GM04503 (cell line): ENCODE results near the gene SVBP.

ENCODE experiments used
- DNase-seq: peaks from one replicate; pipeline ENCODE4 v3.0.0-alpha.2; 2012; ENCODE audit warnings: low read depth

Gene SVBP

DNA sequence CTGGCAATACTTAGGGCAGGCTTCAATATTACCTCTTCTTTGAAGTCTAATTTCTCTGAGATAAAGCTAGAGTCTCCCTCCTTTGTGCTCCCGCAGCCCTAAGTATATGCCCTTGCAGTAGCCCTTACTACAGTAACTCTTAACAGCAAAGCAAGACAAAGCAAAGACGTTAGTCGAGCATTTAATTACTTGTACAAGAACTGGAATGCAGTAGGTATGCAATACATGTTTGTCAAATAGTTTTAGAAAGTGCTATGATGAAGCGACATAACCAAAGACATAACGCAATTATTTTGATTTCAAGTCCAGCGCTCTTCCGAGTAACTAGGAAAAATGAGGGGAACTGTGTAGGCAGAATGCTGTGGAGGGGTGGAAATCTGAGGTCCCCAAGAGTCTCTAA lies 51.9 kb downstream of the SVBP start:
- no peak for DNase-seq

DNA sequence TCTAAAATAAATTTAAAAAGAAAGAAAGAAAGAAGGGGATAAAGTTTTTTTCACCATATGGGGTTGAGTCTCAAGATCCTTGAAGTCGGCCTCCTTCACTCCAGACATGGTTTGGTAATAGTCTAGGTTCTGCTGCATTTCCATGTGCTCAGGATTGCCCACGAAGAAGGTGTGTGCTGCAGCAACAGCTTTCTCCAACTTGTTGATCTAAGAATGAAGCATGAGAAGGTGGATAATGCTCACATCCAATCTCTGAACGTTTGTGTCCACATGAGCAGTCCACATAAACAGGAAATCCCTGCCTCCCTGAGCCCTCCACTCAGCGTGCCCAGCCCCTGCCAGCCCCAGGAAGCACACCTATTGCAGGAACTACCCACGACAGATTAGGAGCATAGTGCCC lies 54.9 kb downstream of the SVBP start:
- DNase-seq: no peak

DNA sequence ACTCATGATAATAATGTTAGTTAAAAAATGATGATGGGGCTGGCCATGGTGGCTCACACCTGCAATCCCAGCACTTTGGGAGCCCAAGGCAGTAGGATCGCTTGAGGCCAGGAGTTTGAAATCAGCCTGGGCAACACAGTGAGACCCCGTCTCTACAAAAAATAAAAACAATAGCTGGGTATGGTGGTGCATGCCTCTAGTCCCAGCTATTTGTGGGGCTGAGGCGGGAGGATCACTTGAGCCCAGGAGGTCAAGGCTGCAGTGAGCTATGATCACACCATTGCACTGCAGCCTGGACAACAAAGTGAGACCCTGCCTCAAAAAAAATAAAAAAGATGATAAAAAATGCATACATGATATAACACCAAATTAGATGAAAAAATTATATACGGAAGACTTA lies 55.6 kb downstream of the SVBP start:
- DNase-seq: no peak

DNA sequence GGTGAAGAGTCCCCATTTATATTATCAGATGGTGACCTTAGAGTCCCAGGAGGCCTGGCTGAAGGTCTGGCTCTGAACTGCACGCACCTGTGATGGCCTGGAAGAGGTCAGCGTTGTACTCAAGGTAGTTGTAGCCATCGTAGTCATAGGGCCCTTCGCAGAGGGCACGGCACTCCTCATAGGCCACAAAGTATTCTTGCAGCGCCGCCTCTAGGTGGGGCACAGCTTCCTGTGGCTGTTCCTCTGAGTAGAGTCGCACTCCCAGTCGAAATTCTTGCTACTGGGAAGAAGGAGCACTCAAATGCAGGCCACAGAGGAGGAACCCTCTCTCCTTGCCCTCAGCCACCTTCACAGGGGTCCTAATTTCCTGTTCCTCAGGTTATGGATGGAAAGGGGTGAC lies 58.1 kb downstream of the SVBP start:
- DNase-seq: no peak

DNA sequence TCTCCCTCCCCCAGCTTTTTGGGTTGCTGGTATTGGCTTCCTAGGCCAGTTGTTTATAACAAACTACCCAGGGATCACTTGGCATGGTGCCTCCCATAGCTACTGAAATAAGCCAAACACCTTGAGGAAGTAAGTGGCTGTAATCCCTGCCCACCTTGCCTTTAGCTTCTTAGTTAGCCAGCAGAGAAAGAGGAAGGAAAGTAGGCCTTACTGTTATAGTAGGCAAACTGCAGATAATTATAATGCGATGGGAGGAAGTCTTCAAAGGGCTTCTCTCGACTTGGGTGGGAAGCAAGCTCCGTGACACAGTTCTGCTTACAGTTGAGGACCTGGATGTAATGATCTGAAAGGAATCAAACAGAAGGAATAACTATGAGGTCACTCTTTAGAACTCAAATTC lies 58.6 kb downstream of the SVBP start:
- no peak for DNase-seq

DNA sequence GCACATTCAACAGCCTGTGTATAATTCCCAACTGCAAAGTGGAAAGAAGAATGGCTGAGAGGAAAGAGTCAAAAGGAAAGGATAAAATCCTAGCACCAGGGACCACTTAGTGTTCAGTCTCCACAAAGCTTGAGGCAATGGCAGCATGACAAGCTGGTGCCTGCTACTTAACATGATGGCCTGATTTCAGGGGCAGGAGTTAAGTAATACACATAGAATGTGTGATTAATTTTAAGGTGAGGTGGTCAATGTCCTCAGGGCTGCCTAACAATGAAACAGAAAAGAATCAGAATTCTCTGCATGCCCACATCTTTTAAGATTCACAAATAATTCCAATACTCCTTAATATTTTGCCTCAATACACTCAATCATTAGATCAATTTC lies 59.3 kb downstream of the SVBP start:
- DNase-seq: no peak
